WTC11 (cell line): Measurements from ENCODE around the gene GFPT2. TPM values are rescaled to one million over a fixed set of nuclear protein-coding genes. Genes with fewer than 3 reads are reported as not detected.

Experiments
- ATAC-seq: fragments of 200-7000 bp; cut with Tn5 transposase; 2 replicates; pipeline ENCODE4 v1.10.0; 2021; ENCODE audit warnings: mild to moderate bottlenecking, moderate library complexity
- CTCF ChIA-PET: fragments of 300-600 bp; sonication (Branson Sonifier 250); formaldehyde crosslinking; loops from one replicate; lab custom pipeline; 2021; ENCODE audit warnings: antibody characterized with exemption; lab: Charles Lee
- POLR2A ChIA-PET: fragments of 350-600 bp; sonication (Branson Sonifier 250); formaldehyde crosslinking; loops from one replicate; lab custom pipeline; 2021; ENCODE audit warnings: antibody characterized with exemption; lab: Charles Lee
- DNase-seq: peaks from one replicate; pipeline ENCODE4 v3.0.0; 2021; ENCODE audit warnings: low spot score
- H3K27ac Mint-ChIP-seq: 2 replicates; pipeline ENCODE4 v1.8.0; 2021; ENCODE audit warnings: mixed read lengths
- H3K27me3 Mint-ChIP-seq: 2 replicates; pipeline ENCODE4 v1.8.0; 2021; ENCODE audit warnings: low read depth, mild to moderate bottlenecking, moderate library complexity, mixed read lengths
- H3K36me3 Mint-ChIP-seq: 2 replicates; pipeline ENCODE4 v1.8.0; 2021; ENCODE audit warnings: mixed read lengths
- H3K4me1 Mint-ChIP-seq: 2 replicates; pipeline ENCODE4 v1.8.0; 2022; ENCODE audit warnings: mixed read lengths
- H3K4me3 Mint-ChIP-seq: 2 replicates; pipeline ENCODE4 v1.8.0; 2021; ENCODE audit warnings: mild to moderate bottlenecking, moderate library complexity, mixed read lengths
- H3K9me3 Mint-ChIP-seq: 2 replicates; pipeline ENCODE4 v1.8.0; 2021; ENCODE audit warnings: mixed read lengths
- ATF2 ChIP-seq: sonication (generic); formaldehyde crosslinking; IDR thresholded peaks from 2 replicates; pipeline ENCODE4 v1.8.1; 2022; ENCODE audit warnings: low read depth, missing genetic modification reagents, borderline replicate concordance
- ERG ChIP-seq: fragments of 250-450 bp; sonication (Bioruptor Pico); IDR thresholded peaks from 2 replicates; pipeline ENCODE4 v1.8.0; 2021; ENCODE audit warnings: mild to moderate bottlenecking
- ETV6 ChIP-seq: sonication (generic); formaldehyde crosslinking; IDR thresholded peaks from 2 replicates; pipeline ENCODE4 v1.8.1; 2022; ENCODE audit warnings: mild to moderate bottlenecking, missing genetic modification reagents
- FOXJ3 ChIP-seq: sonication (generic); formaldehyde crosslinking; IDR thresholded peaks from 2 replicates; pipeline ENCODE4 v1.9.0; 2021; ENCODE audit warnings: missing genetic modification reagents, mild to moderate bottlenecking, borderline replicate concordance
- FOXP1 ChIP-seq: sonication (generic); formaldehyde crosslinking; IDR thresholded peaks from 2 replicates; pipeline ENCODE4 v1.8.0; 2022; ENCODE audit warnings: missing genetic modification reagents, mild to moderate bottlenecking, moderate library complexity, borderline replicate concordance
- GABPB1 ChIP-seq: sonication (generic); formaldehyde crosslinking; IDR thresholded peaks from 2 replicates; pipeline ENCODE4 v1.8.1; 2023; ENCODE audit warnings: mild to moderate bottlenecking, missing genetic modification reagents
- KAT7 ChIP-seq: sonication (generic); formaldehyde crosslinking; IDR thresholded peaks from 2 replicates; pipeline ENCODE4 v1.8.1; 2023; ENCODE audit warnings: missing genetic modification reagents, mild to moderate bottlenecking, borderline replicate concordance
- NFATC4 ChIP-seq: fragments of 250-450 bp; sonication (Bioruptor Pico); IDR thresholded peaks from 2 replicates; pipeline ENCODE4 v1.9.0; 2021; ENCODE audit warnings: mild to moderate bottlenecking
- NFE2L1 ChIP-seq: sonication (generic); formaldehyde crosslinking; IDR thresholded peaks from 2 replicates; pipeline ENCODE4 v1.8.1; 2023; ENCODE audit warnings: missing genetic modification reagents
- NR1H2 ChIP-seq: sonication (generic); formaldehyde crosslinking; IDR thresholded peaks from 2 replicates; pipeline ENCODE4 v1.9.0; 2021; ENCODE audit warnings: mild to moderate bottlenecking, moderate library complexity, missing genetic modification reagents
- PRRX2 ChIP-seq: fragments of 250-450 bp; sonication (Bioruptor Pico); IDR thresholded peaks from 2 replicates; pipeline ENCODE4 v1.8.0; 2021; ENCODE audit warnings: mild to moderate bottlenecking
- TEAD1 ChIP-seq: sonication (generic); formaldehyde crosslinking; IDR thresholded peaks from 2 replicates; pipeline ENCODE4 v1.8.0; 2022; ENCODE audit warnings: mild to moderate bottlenecking, missing genetic modification reagents
- USF1 ChIP-seq: sonication (generic); formaldehyde crosslinking; IDR thresholded peaks from 2 replicates; pipeline ENCODE4 v1.8.0; 2022; ENCODE audit warnings: mild to moderate bottlenecking, missing genetic modification reagents
- ZBTB21 ChIP-seq: sonication (generic); formaldehyde crosslinking; IDR thresholded peaks from 2 replicates; pipeline ENCODE4 v1.8.1; 2023; ENCODE audit warnings: mild to moderate bottlenecking, missing genetic modification reagents, borderline replicate concordance
- ZNF219 ChIP-seq: sonication (generic); formaldehyde crosslinking; IDR thresholded peaks from 2 replicates; pipeline ENCODE4 v1.8.0; 2023; ENCODE audit warnings: missing genetic modification reagents, mild to moderate bottlenecking, borderline replicate concordance
- ZNF512 ChIP-seq: sonication (generic); formaldehyde crosslinking; IDR thresholded peaks from 2 replicates; pipeline ENCODE4 v1.8.1; 2022; ENCODE audit warnings: missing genetic modification reagents, borderline replicate concordance
- ZNF532 ChIP-seq: fragments of 250-450 bp; sonication (Bioruptor Pico); IDR thresholded peaks from 2 replicates; pipeline ENCODE4 v1.9.0; 2021; ENCODE audit warnings: mild to moderate bottlenecking, borderline replicate concordance
- total RNA-seq: library from RNA; stranded (reverse); gene quantifications from 3 replicates; pipeline ENCODE4 v1.2.3, GENCODE V29; 2021

Gene GFPT2
- total RNA-seq, 1 experiment from 2014 or later: 124 TPM

- TF ChIP-seq ZNF512 (no peak), ZBTB21 (CRISPR knock-in tag) (no peak), ZNF532 (CRISPR knock-in tag) (no peak), PRRX2 (CRISPR knock-in tag) (no peak), TEAD1 (CRISPR knock-in tag) (no peak), FOXP1 (no peak), KAT7 (CRISPR knock-in tag) (no peak), USF1 (CRISPR knock-in tag) (no peak), FOXJ3 (CRISPR knock-in tag) (no peak), NR1H2 (CRISPR knock-in tag) (no peak)
- no peak overlapping the region for H3K27ac Mint-ChIP-seq
- ATAC-seq (peak; percentile 41), DNase-seq (no peak)
- no peaks in the 10 kb centered on the region for H3K36me3 Mint-ChIP-seq
- no peaks in the 10 kb centered on the region for H3K27me3 Mint-ChIP-seq
- ChIA-PET POLR2A (no interaction called here), CTCF (no interaction called here)
- H3K4me1 Mint-ChIP-seq: peaks cover 4% of the 10 kb centered on the region; the same call in 1 of the 2 replicates
- no peak overlapping the region for H3K4me3 Mint-ChIP-seq
- no peaks in the 10 kb centered on the region for H3K9me3 Mint-ChIP-seq
Observed at GRCh38 chr5:180366326-180366725, 13.2 kb upstream of the GFPT2 start.

- no peaks in the 10 kb centered on the region for H3K36me3 Mint-ChIP-seq
- no peak for TF ChIP-seq NFE2L1 (CRISPR knock-in tag)
- TF ChIP-seq GABPB1 (CRISPR knock-in tag): no peak
- TF ChIP-seq ERG: no peak
- TF ChIP-seq ETV6 (CRISPR knock-in tag): no peak
- TF ChIP-seq ATF2: no peak
- TF ChIP-seq NFATC4 (CRISPR knock-in tag): no peak
- TF ChIP-seq ZNF219 (CRISPR knock-in tag): no peak
- TF ChIP-seq, all 79 proteins: peak for 0
- ATAC-seq (no peak), DNase-seq (no peak)
- Mint-ChIP-seq H3K27ac (no peak overlapping the region), H3K27me3 (no peaks in the 10 kb centered on the region), H3K9me3 (no peaks in the 10 kb centered on the region), H3K4me3 (no peak overlapping the region), H3K4me1 (peaks cover 4% of the 10 kb centered on the region; the same call in 1 of the 2 replicates)
- ChIA-PET CTCF (interaction anchor here (0.6 kb wide), 1 partner anchor 156 kb away, joined by 3 read pairs; no protein-coding TSS in a partner anchor), POLR2A (no interaction called here)
Observed at GRCh38 chr5:180365829-180366228, 12.7 kb upstream of the GFPT2 start.
